GM12864 (cell line): ENCODE measurements around the gene FBXO38.

Experiments used
- DNase-seq: peaks from one replicate; pipeline ENCODE4 v3.0.0-alpha.2; 2011; ENCODE audit warnings: low read depth
- H3K4me3 ChIP-seq: 2 replicates; pipeline ENCODE4 v1.5.1; 2011; ENCODE audit warnings: mild to moderate bottlenecking, low read depth, low read length, control low read depth
- TF ChIP-seq, protein P1 (sequence below): IDR thresholded peaks from 2 replicates; pipeline ENCODE4 v1.5.1; 2011; ENCODE audit warnings: low read depth, mild to moderate bottlenecking, moderate library complexity, low read length, control low read depth, inconsistent platforms; ENCODE audit errors: missing control alignments

FBXO38 gene

DNA sequence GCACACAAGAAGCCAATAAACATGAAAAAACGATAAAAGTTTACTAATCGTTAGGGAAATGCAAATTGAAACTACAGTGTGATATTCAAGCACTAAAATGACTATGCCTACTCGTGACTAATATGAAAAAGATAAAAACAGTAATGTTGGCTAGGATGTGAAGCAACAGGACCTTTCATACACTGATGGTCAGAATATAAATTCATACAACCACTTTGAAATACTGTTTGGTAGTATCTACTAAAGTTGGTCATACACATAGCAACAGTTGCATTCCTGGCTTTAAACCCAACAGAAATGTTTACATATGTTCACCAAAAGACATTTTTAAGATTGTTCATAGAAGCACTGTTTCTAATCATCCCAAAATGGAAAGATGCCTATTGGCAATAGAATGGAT is 24.3 kb downstream of the FBXO38 start:
- H3K4me3 ChIP-seq = no peak overlapping the region
- TF ChIP-seq, protein P1, sequence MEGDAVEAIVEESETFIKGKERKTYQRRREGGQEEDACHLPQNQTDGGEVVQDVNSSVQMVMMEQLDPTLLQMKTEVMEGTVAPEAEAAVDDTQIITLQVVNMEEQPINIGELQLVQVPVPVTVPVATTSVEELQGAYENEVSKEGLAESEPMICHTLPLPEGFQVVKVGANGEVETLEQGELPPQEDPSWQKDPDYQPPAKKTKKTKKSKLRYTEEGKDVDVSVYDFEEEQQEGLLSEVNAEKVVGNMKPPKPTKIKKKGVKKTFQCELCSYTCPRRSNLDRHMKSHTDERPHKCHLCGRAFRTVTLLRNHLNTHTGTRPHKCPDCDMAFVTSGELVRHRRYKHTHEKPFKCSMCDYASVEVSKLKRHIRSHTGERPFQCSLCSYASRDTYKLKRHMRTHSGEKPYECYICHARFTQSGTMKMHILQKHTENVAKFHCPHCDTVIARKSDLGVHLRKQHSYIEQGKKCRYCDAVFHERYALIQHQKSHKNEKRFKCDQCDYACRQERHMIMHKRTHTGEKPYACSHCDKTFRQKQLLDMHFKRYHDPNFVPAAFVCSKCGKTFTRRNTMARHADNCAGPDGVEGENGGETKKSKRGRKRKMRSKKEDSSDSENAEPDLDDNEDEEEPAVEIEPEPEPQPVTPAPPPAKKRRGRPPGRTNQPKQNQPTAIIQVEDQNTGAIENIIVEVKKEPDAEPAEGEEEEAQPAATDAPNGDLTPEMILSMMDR = no peak
- no peak for DNase-seq

DNA sequence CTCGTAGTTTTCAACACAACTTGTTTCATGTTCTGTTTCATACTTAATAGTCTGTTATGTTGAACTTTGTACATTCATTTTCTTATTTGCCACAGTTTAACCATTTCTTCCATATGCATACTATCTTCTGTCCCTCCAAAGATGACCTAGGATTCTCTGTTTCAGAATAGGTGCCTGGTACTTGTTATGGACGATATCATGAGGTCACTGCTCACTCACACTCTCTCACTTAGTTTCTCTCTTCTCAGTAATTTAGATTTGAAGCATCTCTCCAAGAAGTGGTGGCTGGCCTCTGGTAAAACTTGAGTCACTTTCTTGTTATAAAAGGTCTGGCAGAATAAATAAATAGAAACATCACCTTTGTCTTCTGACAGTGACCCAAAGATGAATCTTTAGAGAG is 28.4 kb downstream of the FBXO38 start:
- TF ChIP-seq, protein P1 = no peak
- DNase-seq = no peak
- H3K4me3 ChIP-seq = no peak overlapping the region

DNA sequence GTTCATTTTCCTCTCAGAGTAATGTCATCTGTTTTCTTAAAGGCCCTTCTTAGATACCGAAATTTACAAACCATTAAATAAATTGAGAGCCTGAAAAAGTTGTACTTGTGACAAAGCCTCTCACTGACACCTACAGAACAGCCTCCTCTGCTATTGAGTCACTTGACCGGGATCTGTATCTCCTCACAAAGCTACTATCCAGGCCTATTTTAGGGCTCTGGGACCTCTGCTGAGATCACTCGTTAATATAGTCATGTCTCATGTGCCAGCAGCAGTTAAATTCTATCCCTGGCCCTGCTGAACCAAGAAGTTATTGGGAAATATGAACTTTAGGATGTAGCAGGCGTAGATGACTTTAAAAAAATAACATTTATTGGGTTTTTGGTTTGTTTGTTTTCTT is 31.1 kb downstream of the FBXO38 start:
- H3K4me3 ChIP-seq = no peak overlapping the region
- DNase-seq = no peak
- TF ChIP-seq, protein P1 = no peak

DNA sequence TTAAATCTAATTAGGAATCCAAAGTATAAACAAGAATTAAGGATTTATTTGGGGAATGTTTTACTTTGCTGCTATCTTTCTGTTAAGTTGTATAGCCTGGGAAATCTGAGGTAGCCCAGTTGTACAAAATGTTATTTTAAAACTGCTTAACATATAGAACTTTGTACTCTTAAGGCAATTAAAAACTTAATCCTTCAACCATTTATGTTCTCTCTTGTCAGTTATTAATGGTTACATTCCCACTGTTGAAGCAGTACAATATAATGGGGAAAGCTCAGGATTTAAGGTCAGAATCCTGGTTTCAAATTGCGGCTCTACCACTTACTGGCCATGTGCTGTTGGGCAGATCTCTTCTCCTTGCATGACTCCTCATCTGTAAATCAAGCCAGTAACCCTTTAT is 32.7 kb downstream of the FBXO38 start:
- H3K4me3 ChIP-seq = no peak overlapping the region
- TF ChIP-seq, protein P1 = no peak
- DNase-seq = no peak

DNA sequence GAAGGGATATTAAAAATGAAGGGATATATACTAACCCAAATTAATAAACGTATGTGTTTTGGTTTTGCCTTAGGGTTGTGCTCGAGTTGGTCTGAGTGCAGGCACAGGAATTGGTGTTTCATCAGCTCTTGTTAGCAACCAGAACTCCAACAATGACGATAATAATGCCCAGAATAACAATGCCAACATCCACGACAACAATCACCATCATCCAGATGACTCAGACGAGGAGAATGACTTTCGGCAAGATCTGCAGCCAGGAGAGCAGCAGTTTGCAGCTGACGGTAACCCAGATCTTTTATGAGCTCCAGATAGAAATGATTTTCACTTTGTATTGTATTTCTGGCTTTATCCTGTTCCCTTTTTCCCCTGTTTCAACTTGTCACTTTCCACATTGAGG is 33.2 kb downstream of the FBXO38 start:
- H3K4me3 ChIP-seq = no peak overlapping the region
- DNase-seq = no peak
- TF ChIP-seq, protein P1 = no peak

DNA sequence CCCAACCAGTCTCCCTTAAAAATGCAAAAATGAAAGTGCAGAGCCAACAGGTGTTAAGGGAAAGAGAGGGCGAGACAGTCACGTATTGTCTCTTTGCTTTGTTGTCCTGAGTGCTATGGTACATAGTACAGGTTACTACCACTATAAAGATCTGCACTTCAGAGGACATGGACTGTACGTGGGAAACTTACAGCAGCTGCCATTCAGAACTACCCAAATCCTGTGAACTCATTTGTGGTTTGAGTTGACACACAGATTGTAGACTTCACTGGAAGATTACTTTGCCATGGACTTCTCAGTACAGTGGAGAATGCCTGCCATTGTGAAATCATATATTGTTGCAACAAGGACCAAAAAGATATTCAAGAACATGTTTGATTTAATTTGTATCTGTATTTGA is 34.8 kb downstream of the FBXO38 start:
- TF ChIP-seq, protein P1 = no peak
- no peak overlapping the region for H3K4me3 ChIP-seq
- DNase-seq = no peak

DNA sequence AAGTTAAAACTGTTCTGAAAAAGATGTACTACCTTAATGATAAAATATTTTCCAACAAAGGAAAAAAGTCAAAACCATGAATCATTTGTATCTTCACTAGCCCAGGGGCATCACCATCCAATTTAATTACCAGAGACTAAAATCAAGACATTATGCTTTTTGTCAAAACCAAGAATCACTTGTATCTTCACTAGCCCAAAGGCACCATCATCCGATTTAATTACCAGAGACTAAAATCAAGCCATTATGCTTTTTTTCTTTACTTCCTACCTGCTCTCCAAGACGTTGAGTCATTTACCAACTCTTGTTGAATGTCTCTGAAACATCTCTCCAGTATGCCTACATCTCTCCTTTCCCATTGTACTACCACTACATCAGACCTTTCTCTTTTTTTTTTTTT is 37.9 kb downstream of the FBXO38 start:
- TF ChIP-seq, protein P1 = no peak
- H3K4me3 ChIP-seq = no peak overlapping the region
- no peak for DNase-seq
